Lung (tissue), 12 donors: ENCODE data around the gene MDFI. TPM values are rescaled to one million over a fixed set of nuclear protein-coding genes. Genes with fewer than 3 reads are reported as not detected.
A peak's percentile ranks its signal among the peaks of the same experiment; 100 is the strongest.

Experiments used
- ATAC-seq: fragments of 200-7000 bp; cut with Tn5 transposase; one replicate; pipeline ENCODE4 v1.9.1; 2020; ENCODE audit warnings: moderate number of reproducible peaks; ENCODE audit not compliant: insufficient read depth, low FRiP score
- DNase-seq, 3 donors: peaks; one replicate each; pipeline ENCODE4 v3.0.0-alpha.2; 2013 to 2017
- H3K27ac ChIP-seq, 2 donors: one replicate each; pipeline ENCODE4 v1.5.1; 2013; ENCODE audit warnings: mild to moderate bottlenecking in 2 of 2, moderate library complexity in 2 of 2, control low read depth in 1 of 2, inconsistent platforms in 1 of 2, low read depth in 1 of 2, low read length in 1 of 2
- H3K27me3 ChIP-seq, 3 donors: one replicate each; pipeline ENCODE4 v1.5.1; 2013; ENCODE audit warnings: low read length in 2 of 3; ENCODE audit not compliant: control insufficient read depth in 3 of 3, insufficient read depth in 3 of 3
- H3K36me3 ChIP-seq, 4 donors: one replicate each; pipeline ENCODE4 v1.5.1; 2013; ENCODE audit warnings: low read length in 4 of 4, mild to moderate bottlenecking in 1 of 4, moderate library complexity in 1 of 4; ENCODE audit not compliant: control insufficient read depth in 4 of 4, insufficient read depth in 4 of 4
- H3K4me1 ChIP-seq, 5 donors: one replicate each; pipeline ENCODE4 v1.5.1; 2013; ENCODE audit warnings: low read length in 5 of 5, mild to moderate bottlenecking in 2 of 5, moderate library complexity in 1 of 5; ENCODE audit not compliant: control insufficient read depth in 5 of 5, insufficient read depth in 5 of 5
- H3K4me3 ChIP-seq: one replicate; pipeline ENCODE4 v1.5.1; 2013; ENCODE audit warnings: mild to moderate bottlenecking, control low read depth, moderate library complexity
- H3K9ac ChIP-seq, 2 donors: one replicate each; pipeline ENCODE4 v1.5.1; 2013; ENCODE audit warnings: low read length in 2 of 2, control low read depth in 1 of 2; ENCODE audit not compliant: insufficient read depth in 1 of 2
- H3K9me3 ChIP-seq, 4 donors: one replicate each; pipeline ENCODE4 v1.5.1; 2013; ENCODE audit warnings: low read length in 3 of 4, mild to moderate bottlenecking in 1 of 4, moderate library complexity in 1 of 4; ENCODE audit not compliant: control insufficient read depth in 4 of 4, insufficient read depth in 3 of 4
- WGBS, 2 donors: extraction: QIAGEN DNeasy Blood & Tissue Kit; methylation state at CpG; one replicate each; pipeline ENCODE4 v1.1.7; 2013; 5-methylcytosine and 5-hydroxymethylcytosine counted together
- polyA plus RNA-seq, 2 donors: library from polyadenylated mRNA; stranded (reverse); fragments of 200-250 nt; gene quantifications; one replicate each; pipeline ENCODE4 v1.2.1, GENCODE V29; 2013
- total RNA-seq, 2 donors: library from RNA; depleted of rRNA in 1 of 2; stranded (reverse); fragments of >200 nt in 1 of 2; gene quantifications; one replicate each; pipeline ENCODE4 v1.2.1, GENCODE V29; 2014 to 2021
- TF ChIP-seq, protein P1 (sequence below): IDR thresholded peaks from 2 replicates; pipeline ENCODE4 v1.5.1; 2012; ENCODE audit warnings: mild to moderate bottlenecking; ENCODE audit errors: control extremely low read depth, extremely low read depth
- donor health status: control.
- donor health status: control.
- donor health status: Bipolar disorder and iron deficiency.
- donor health status: healthy.
- donor health status: DM: yes; HTN: yes; CAD: no.

Gene MDFI
- total and polyA plus RNA-seq, 4 donors = 16.4 to 36.4 (median 21.9) TPM

DNA sequence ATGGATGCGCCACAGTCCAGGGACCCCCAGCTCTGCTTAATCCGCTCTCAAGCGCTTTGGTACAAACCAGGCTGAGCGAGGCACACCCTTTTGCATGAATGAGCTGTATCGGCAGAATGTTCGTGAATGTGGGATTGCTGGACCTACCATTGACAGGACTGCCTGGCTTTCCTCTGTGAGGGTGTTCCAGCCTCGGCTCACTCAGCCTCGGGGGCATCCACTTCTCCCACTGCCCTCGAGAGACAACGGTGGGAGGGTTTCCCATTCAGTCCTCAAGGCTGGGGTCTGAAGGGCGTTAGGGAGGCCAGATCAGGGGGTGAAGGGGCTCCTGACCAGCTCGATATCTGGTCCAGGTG is 17.4 kb downstream of the MDFI start:
- Histone ChIP-seq H3K4me3 (no peak overlapping the region), H3K27me3 (no peaks in the 10 kb centered on the region), H3K36me3 (peaks cover 0 to 22% (median 8%) of the 10 kb centered on the region in 4 donors), H3K9me3 (no peaks in the 10 kb centered on the region), H3K4me1 (peaks cover 0 to 59% (median 21%) of the 10 kb centered on the region in 5 donors), H3K9ac (no peak overlapping the region), H3K27ac (peak overlapping the region in 1 of 2 donors; percentile 12)
- ATAC-seq (no peak), DNase-seq (peak in 1 of 3 donors; percentile 48)
- TF ChIP-seq, protein P1, sequence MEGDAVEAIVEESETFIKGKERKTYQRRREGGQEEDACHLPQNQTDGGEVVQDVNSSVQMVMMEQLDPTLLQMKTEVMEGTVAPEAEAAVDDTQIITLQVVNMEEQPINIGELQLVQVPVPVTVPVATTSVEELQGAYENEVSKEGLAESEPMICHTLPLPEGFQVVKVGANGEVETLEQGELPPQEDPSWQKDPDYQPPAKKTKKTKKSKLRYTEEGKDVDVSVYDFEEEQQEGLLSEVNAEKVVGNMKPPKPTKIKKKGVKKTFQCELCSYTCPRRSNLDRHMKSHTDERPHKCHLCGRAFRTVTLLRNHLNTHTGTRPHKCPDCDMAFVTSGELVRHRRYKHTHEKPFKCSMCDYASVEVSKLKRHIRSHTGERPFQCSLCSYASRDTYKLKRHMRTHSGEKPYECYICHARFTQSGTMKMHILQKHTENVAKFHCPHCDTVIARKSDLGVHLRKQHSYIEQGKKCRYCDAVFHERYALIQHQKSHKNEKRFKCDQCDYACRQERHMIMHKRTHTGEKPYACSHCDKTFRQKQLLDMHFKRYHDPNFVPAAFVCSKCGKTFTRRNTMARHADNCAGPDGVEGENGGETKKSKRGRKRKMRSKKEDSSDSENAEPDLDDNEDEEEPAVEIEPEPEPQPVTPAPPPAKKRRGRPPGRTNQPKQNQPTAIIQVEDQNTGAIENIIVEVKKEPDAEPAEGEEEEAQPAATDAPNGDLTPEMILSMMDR = no peak
- 37 to 50% methylated on average over 12 of the region's 12 CpGs for WGBS, 2 donors

DNA sequence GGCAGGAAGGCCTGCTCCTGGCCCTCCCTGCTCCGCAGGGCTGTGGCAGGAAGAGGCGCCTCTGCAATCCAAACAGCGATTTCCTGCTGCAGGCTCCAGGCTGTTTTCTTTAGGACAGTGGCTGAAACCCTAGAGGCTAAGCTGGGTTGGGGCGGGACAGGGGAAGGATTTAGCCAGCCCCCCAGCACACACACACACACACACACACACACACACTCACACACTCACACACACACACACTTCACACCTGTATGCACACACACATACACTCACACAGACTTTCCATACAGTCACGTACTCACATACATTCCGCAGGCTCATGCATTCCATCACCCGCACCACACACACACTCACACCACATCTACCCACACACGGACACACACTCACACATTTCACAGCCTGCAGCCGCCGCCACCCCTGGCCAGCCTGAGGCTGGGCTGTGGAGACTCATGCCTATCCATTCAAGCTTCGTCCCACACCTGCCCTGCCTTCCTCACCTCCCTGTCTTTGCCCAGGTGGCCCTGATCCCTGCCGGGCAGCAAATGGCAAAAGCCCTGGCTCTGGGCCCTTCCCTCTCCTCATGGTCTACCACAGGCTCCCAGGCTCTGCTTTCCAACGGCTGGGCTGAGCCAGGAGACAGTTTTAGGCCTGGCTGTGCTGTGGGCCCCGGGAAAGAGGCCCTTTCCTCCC is 17.9 kb downstream of the MDFI start:
- TF ChIP-seq, protein P1 = no peak
- H3K9ac ChIP-seq = no peak overlapping the region
- DNase-seq = peak; percentile 85 to 87 (median 86)
- H3K4me1 ChIP-seq = peaks cover 0 to 57% (median 21%) of the 10 kb centered on the region in 5 donors
- peak; percentile 22 for ATAC-seq
- H3K27me3 ChIP-seq = no peaks in the 10 kb centered on the region
- H3K36me3 ChIP-seq = peaks cover 0 to 18% (median 7%) of the 10 kb centered on the region in 4 donors
- WGBS, 2 donors = 37 to 39% methylated on average over 13 to 14 of the region's 14 CpGs
- H3K4me3 ChIP-seq = no peak overlapping the region
- no peaks in the 10 kb centered on the region for H3K9me3 ChIP-seq
- peak overlapping the region in 1 of 2 donors; percentile 65 for H3K27ac ChIP-seq

DNA sequence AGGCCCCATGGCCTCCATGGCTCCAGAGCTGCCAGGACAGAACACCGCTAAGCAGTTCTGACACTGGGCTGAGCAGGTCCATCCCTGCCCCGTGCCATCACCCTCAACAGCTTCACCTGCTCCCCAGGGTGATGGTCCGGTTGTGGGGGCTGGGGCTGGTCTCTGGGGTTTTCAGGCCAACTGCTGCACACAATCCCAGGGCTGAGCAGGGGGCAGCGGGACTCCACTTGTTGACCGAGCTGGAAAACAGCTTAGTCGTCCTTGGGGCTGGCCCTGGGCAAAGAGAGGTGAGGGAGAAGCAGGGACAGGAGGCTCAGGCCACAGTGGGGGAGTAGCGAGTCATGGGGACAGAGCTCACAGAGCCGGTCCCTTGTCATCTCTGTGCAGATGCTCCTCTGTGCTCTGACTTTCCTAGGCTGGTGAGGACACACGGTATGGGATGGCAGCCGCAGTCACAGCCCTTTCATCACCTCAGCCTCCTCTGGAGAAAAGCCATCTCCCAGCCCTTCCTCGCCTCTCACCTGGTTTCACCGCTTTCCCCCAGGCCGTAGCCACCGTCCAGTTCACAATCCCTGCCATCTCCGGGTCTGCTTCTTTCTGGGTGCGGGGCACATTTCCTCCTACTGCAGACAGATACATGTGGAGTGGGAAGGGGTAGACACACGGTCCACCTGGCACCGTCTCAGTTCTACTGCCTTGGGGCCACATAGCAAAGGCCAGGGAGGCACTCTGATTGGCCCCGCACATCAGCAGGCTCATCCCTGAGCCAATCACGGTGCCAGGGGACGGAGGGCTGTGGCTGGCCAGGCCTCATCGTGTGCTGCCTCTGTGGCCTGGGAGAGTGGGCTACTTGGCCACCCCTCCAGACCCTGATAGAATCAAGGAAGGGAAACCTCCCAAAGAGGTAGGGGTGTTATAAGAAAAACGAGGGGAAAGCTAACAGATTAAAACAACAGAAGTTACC is 19.1 kb downstream of the MDFI start:
- Histone ChIP-seq H3K4me3 (no peak overlapping the region), H3K9me3 (no peaks in the 10 kb centered on the region), H3K27me3 (no peaks in the 10 kb centered on the region), H3K4me1 (peaks cover 0 to 49% (median 21%) of the 10 kb centered on the region in 5 donors), H3K9ac (no peak overlapping the region), H3K36me3 (peaks cover 0 to 10% (median 3%) of the 10 kb centered on the region in 4 donors), H3K27ac (no peak overlapping the region)
- 90 to 93% methylated on average over 23 of the region's 23 CpGs for WGBS, 2 donors
- ATAC-seq (no peak), DNase-seq (no peak)
- TF ChIP-seq, protein P1 = no peak
